Measurements from ENCODE around the gene SNRNP35.
A peak's percentile ranks its signal among the peaks of the same experiment; 100 is the strongest.

SNRNP35 gene

DNA sequence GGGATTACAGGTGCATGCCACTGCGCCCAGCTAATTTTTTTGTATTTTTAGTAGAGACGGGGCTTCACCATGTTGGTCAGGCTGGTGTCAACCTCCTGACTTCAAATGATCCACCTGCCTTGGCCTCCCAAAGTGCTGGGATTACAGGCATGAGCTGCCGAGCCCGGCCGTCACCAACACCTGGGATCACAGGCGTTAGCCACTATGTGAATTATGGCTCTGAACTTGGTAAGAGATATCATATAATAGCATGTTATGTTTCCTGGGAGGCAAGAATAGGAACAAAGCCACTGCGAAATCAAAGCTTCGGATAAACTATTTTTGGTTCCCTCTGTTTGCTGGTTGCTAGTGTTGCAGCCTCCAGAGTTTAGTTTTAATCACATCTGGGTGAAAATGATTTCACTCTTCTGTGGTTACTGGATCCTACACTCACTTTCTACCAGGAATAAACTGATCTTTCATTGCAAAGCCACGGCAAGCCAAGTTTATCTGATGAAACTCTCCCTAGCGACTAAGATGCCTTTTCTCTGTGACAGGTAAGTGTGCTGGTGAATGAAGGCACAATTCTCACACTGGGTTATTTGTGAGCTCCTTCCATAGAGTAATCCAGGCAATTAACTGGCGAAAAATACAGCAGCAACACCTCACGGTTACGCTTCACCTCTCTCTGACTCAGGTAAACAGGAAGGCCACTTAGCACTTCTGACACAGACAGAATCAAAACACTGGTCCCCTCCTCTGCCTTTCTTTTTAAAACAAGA, 16.7 kb downstream of the SNRNP35 start:
- Histone ChIP-seq H3K36me3 (ENCODE audit: control insufficient read depth, insufficient read depth, low read length) (no peaks in the 10 kb centered on the region), H3K4me2 (ENCODE audit: low read length) (peak overlapping the region; percentile 57), H3K9me3 (ENCODE audit: control insufficient read depth, low read length) (no peaks in the 10 kb centered on the region), H3K4me3 (ENCODE audit: low read depth, low read length) (no peak overlapping the region), H3K4me1 (peaks cover 16% of the 10 kb centered on the region), H3K79me2 (peaks cover 10% of the 10 kb centered on the region), H3K27me3 (ENCODE audit: control insufficient read depth, insufficient read depth, low read length) (no peaks in the 10 kb centered on the region), H3K27ac (peak overlapping the region; percentile 82), H3K9ac (no peak overlapping the region), H2AFZ (peak overlapping the region; percentile 63)
- TF ChIP-seq, protein P1, sequence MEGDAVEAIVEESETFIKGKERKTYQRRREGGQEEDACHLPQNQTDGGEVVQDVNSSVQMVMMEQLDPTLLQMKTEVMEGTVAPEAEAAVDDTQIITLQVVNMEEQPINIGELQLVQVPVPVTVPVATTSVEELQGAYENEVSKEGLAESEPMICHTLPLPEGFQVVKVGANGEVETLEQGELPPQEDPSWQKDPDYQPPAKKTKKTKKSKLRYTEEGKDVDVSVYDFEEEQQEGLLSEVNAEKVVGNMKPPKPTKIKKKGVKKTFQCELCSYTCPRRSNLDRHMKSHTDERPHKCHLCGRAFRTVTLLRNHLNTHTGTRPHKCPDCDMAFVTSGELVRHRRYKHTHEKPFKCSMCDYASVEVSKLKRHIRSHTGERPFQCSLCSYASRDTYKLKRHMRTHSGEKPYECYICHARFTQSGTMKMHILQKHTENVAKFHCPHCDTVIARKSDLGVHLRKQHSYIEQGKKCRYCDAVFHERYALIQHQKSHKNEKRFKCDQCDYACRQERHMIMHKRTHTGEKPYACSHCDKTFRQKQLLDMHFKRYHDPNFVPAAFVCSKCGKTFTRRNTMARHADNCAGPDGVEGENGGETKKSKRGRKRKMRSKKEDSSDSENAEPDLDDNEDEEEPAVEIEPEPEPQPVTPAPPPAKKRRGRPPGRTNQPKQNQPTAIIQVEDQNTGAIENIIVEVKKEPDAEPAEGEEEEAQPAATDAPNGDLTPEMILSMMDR (IDR thresholded peaks at IDR 0.05): no peak

DNA sequence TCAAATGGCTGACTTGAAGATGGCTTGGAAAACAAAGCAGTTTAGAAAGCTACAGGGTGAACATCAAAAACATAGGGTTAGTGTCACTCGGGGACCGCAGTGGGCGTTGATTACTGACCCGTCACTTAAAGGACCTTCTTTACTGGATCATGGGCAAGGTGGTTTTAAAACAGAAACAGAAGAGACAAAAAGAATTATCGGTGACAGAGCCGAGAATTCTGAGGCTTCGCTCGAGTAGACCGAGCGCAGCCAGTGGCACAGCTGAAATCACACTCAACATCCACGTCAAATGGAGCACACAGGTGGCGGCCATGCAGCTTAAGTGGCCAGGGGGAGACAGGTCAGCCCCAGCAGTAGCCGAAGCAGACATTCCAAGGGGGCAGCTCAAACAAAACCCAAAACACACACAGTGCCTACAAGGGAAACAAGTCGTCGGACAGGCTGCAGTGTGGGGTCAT, 17.3 kb downstream of the SNRNP35 start:
- no peak overlapping the region for H3K4me3 ChIP-seq (ENCODE audit: low read depth, low read length)
- no peaks in the 10 kb centered on the region for H3K36me3 ChIP-seq (ENCODE audit: control insufficient read depth, insufficient read depth, low read length)
- no peak overlapping the region for H3K9ac ChIP-seq
- H3K9me3 ChIP-seq (ENCODE audit: control insufficient read depth, low read length): no peaks in the 10 kb centered on the region
- peak overlapping the region; percentile 63 for H2AFZ ChIP-seq
- H3K27me3 ChIP-seq (ENCODE audit: control insufficient read depth, insufficient read depth, low read length): no peaks in the 10 kb centered on the region
- H3K27ac ChIP-seq: peak overlapping the region; percentile 82
- H3K4me2 ChIP-seq (ENCODE audit: low read length): peak overlapping the region; percentile 57
- TF ChIP-seq, protein P1 (IDR thresholded peaks at IDR 0.05): no peak
- peaks cover 16% of the 10 kb centered on the region for H3K4me1 ChIP-seq
- peaks cover 6% of the 10 kb centered on the region for H3K79me2 ChIP-seq

DNA sequence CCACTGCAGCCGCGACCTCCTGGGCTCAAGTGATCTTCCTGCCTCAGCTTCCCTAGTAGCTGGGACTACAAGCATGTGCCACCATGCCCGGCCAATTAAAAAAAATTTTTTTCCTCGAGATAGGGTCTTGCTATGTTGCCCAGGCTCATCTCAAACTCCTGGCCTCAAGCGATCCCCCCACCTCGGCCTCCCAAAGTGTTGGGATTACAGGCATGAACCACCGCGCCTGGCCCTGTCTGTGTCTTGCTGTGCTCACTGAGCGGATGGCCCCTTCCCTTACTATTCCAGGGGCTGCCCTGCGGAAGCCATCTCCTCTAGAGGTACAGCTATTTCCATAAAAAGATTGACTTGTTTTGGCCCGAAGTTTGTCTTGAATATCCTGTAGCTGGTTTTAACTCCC, 20.1 kb downstream of the SNRNP35 start:
- H3K4me3 ChIP-seq (ENCODE audit: low read depth, low read length): no peak overlapping the region
- no peaks in the 10 kb centered on the region for H3K79me2 ChIP-seq
- H3K9me3 ChIP-seq (ENCODE audit: control insufficient read depth, low read length): no peaks in the 10 kb centered on the region
- no peak overlapping the region for H3K9ac ChIP-seq
- H3K4me1 ChIP-seq: peaks cover 16% of the 10 kb centered on the region
- no peak overlapping the region for H3K27ac ChIP-seq
- TF ChIP-seq, protein P1 (IDR thresholded peaks at IDR 0.05): no peak
- no peak overlapping the region for H3K4me2 ChIP-seq (ENCODE audit: low read length)
- no peak overlapping the region for H2AFZ ChIP-seq
- no peaks in the 10 kb centered on the region for H3K36me3 ChIP-seq (ENCODE audit: control insufficient read depth, insufficient read depth, low read length)
- H3K27me3 ChIP-seq (ENCODE audit: control insufficient read depth, insufficient read depth, low read length): no peaks in the 10 kb centered on the region

DNA sequence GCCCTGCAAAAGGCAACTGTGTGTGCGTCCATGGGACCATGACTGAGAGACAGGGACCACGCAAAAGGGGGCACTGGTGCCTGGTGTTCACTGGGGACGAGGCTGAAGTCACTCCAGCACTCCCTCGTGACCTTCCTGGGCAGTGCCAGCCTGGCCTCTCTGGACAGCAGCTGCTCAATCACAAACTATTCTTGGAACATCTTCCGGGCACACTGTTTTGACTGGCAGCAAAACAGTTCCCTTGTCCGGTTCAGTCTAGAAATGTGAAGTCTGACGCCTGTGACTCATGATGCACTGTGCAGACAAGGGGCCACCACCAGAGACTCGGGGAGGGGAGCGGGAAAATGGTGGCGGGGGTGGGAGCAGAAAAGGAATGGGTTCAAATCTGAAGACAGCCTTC, 20.8 kb downstream of the SNRNP35 start:
- no peaks in the 10 kb centered on the region for H3K36me3 ChIP-seq (ENCODE audit: control insufficient read depth, insufficient read depth, low read length)
- H3K4me3 ChIP-seq (ENCODE audit: low read depth, low read length): no peak overlapping the region
- no peak overlapping the region for H3K9ac ChIP-seq
- H3K79me2 ChIP-seq: no peaks in the 10 kb centered on the region
- no peaks in the 10 kb centered on the region for H3K27me3 ChIP-seq (ENCODE audit: control insufficient read depth, insufficient read depth, low read length)
- no peaks in the 10 kb centered on the region for H3K9me3 ChIP-seq (ENCODE audit: control insufficient read depth, low read length)
- no peak overlapping the region for H2AFZ ChIP-seq
- H3K4me1 ChIP-seq: peaks cover 16% of the 10 kb centered on the region
- H3K4me2 ChIP-seq (ENCODE audit: low read length): no peak overlapping the region
- TF ChIP-seq, protein P1 (IDR thresholded peaks at IDR 0.05): no peak
- H3K27ac ChIP-seq: no peak overlapping the region
